ENCODE measurements around the gene TEAD1. TPM values are rescaled to one million over a fixed set of nuclear protein-coding genes. Genes with fewer than 3 reads are reported as not detected.

The TEAD1 gene
- total RNA-seq, 4 donors from 2014 or later = 71.5 to 109 (median 88.5) TPM

- Histone ChIP-seq H3K27ac (no peak overlapping the region), H3K36me3 (no peaks in the 10 kb centered on the region), H3K27me3 (no peaks in the 10 kb centered on the region), H3K4me3 (replicated peaks in 1 of 3) (no peak overlapping the region), H3K9me3 (no peaks in the 10 kb centered on the region), H3K4me1 (no peaks in the 10 kb centered on the region)
- 89 to 90% methylated on average over 4 to 9 of the region's 9 CpGs for WGBS, 2 donors
- no peak for TF ChIP-seq CTCF (IDR thresholded peaks at IDR 0.05)
- TF ChIP-seq POLR2A (IDR thresholded peaks at IDR 0.05) = no peak
- no peak for DNase-seq
- intact Hi-C loops (cut with DNase I) = loop anchor here (10.0 kb wide), 1 partner anchor 115 kb away; the partner anchor contains the start of gene TEAD1
Measured at GRCh38 chr11:12789596-12790215, 115.5 kb downstream of the TEAD1 start.

DNA sequence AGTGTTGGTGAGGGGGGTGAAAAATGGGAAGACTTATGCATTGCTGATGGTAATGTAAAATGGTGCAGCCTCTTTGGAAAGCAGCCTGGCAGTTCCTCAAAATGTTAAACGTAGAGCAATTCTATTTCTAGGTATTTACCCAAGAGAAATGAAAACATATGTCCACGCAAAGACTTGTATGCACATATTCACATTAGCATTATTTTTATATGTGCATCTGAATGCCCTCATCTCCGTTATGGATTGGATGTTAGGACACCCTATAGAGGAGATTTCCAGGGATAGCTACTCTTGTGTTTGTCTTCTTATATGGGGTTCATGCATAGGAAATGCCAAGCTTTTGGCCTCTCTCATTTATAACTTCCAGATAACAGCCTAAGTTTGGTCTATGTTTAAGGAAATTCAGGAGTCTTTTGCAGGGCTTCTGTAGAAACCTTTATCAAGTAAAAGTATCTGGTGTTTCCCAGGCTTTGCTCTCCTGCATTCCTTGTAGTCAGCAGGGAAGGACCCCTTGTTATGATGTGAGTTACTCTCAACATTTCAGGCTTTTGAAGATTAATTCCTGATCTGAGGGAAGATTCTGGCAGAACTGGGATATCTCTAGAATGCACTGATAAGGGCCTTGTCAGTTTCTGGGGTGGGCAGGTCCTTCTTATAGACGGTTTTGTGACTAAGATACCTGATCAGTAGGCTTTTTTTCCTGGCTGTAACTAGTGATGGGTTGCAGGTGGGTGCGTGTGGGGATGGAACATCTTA lies 116.8 kb downstream of the TEAD1 start:
- intact Hi-C loops (cut with DNase I) = loop anchor here (10.0 kb wide), 1 partner anchor 116 kb away; the partner anchor contains the start of gene TEAD1
- no peak for DNase-seq
- TF ChIP-seq CTCF (IDR thresholded peaks at IDR 0.05) = no peak
- Histone ChIP-seq H3K36me3 (no peaks in the 10 kb centered on the region), H3K4me1 (no peaks in the 10 kb centered on the region), H3K9me3 (no peaks in the 10 kb centered on the region), H3K27ac (no peak overlapping the region), H3K27me3 (no peaks in the 10 kb centered on the region), H3K4me3 (replicated peaks in 1 of 3) (no peak overlapping the region)
- 83 to 88% methylated on average over 5 of the region's 5 CpGs for WGBS, 2 donors

- no peak overlapping the region for H3K27ac ChIP-seq
- no peaks in the 10 kb centered on the region for H3K36me3 ChIP-seq
- no peaks in the 10 kb centered on the region for H3K4me1 ChIP-seq
- TF ChIP-seq CTCF (IDR thresholded peaks at IDR 0.05) = no peak
- no peak for TF ChIP-seq POLR2A (IDR thresholded peaks at IDR 0.05)
- DNase-seq = no peak
- H3K4me3 ChIP-seq (replicated peaks in 1 of 3) = no peak overlapping the region
- no peaks in the 10 kb centered on the region for H3K27me3 ChIP-seq
- H3K9me3 ChIP-seq = no peaks in the 10 kb centered on the region
- intact Hi-C loops (cut with DNase I) = loop anchor here (10.0 kb wide), 1 partner anchor 117 kb away; the partner anchor contains the start of gene TEAD1
Measured at GRCh38 chr11:12792018-12792417, 117.8 kb downstream of the TEAD1 start.

GRCh38 chr11:12792590-12792989 lies 118.4 kb downstream of the TEAD1 start:
- Histone ChIP-seq H3K4me3 (replicated peaks in 1 of 3) (no peak overlapping the region), H3K4me1 (no peaks in the 10 kb centered on the region), H3K27me3 (no peaks in the 10 kb centered on the region), H3K36me3 (no peaks in the 10 kb centered on the region), H3K9me3 (no peaks in the 10 kb centered on the region), H3K27ac (no peak overlapping the region)
- DNase-seq = no peak
- 93 to 95% methylated on average over 2 of the region's 2 CpGs for WGBS, 2 donors
- TF ChIP-seq CTCF (IDR thresholded peaks at IDR 0.05) (no peak), POLR2A (IDR thresholded peaks at IDR 0.05) (no peak)
- intact Hi-C loops (cut with DNase I) = loop anchor here (10.0 kb wide), 1 partner anchor 118 kb away; the partner anchor contains the start of gene TEAD1

GRCh38 chr11:12793065-12793464 lies 118.8 kb downstream of the TEAD1 start:
- H3K4me1 ChIP-seq = no peaks in the 10 kb centered on the region
- no peak overlapping the region for H3K4me3 ChIP-seq (replicated peaks in 1 of 3)
- no peak for DNase-seq
- no peaks in the 10 kb centered on the region for H3K9me3 ChIP-seq
- H3K27me3 ChIP-seq = no peaks in the 10 kb centered on the region
- TF ChIP-seq POLR2A (IDR thresholded peaks at IDR 0.05) = no peak
- no peak for TF ChIP-seq CTCF (IDR thresholded peaks at IDR 0.05)
- H3K36me3 ChIP-seq = no peaks in the 10 kb centered on the region
- no peak overlapping the region for H3K27ac ChIP-seq
- intact Hi-C loops (cut with DNase I) = loop anchor here (10.0 kb wide), 1 partner anchor 118 kb away; the partner anchor contains the start of gene TEAD1
- WGBS, 2 donors = 88 to 91% methylated on average over 2 of the region's 2 CpGs
